ENCODE results near the gene PTPN23.
"Not testable (repeated sequence)": the region's sequence is repeated elsewhere in the genome, so short reads cannot be mapped to it uniquely, and the experiment has no call there.

Gene PTPN23

GRCh38 chr3:47441796-47442551 lies 61.2 kb downstream of the PTPN23 start:
- DNase-seq (ENCODE audit: low read depth in 2 of 2): no peak

- DNase-seq (ENCODE audit: low read depth in 2 of 2): no peak
Observed at GRCh38 chr3:47443611-47443995, 62.8 kb downstream of the PTPN23 start.

- DNase-seq (ENCODE audit: low read depth in 2 of 2): no peak
Observed at GRCh38 chr3:47444103-47444502, 63.3 kb downstream of the PTPN23 start.

- DNase-seq (ENCODE audit: low read depth in 2 of 2): no peak
Observed at GRCh38 chr3:47452453-47453215, 71.8 kb downstream of the PTPN23 start.

GRCh38 chr3:47455806-47456452 lies 75.1 kb downstream of the PTPN23 start:
- no peak for DNase-seq (ENCODE audit: low read depth in 2 of 2)

- DNase-seq (ENCODE audit: low read depth in 2 of 2): no peak
Observed at GRCh38 chr3:47456984-47457383, 76.2 kb downstream of the PTPN23 start.

- DNase-seq (ENCODE audit: low read depth in 2 of 2): not testable (repeated sequence)
Observed at GRCh38 chr3:47459534-47460085, 78.8 kb downstream of the PTPN23 start.

Measured in stimulated activated CD4-positive, alpha-beta T cell treated with anti-CD3 and anti-CD28 coated beads, Interleukin-1b, Interleukin-23, amount 100 ng/mL, for 1 hour (primary cell).